Renal cortex interstitium (tissue), 11 donors: Measurements from ENCODE around the gene UVSSA. TPM values are rescaled to one million over a fixed set of nuclear protein-coding genes. Genes with fewer than 3 reads are reported as not detected.
"Not testable (repeated sequence)": the region's sequence is repeated elsewhere in the genome, so short reads cannot be mapped to it uniquely, and the experiment has no call there.

ENCODE experiments used
- DNase-seq, 11 donors: peaks; one replicate each; pipeline ENCODE4 v3.0.0-alpha.2; 2013; ENCODE audit warnings: low read depth in 9 of 11, low spot score in 4 of 11; ENCODE audit errors: extremely low read depth in 1 of 11
- polyA plus RNA-seq, 3 donors: library from polyadenylated mRNA; unstranded; fragments of 120-200 nt; gene quantifications; one replicate each; pipeline ENCODE4 v1.2.1, GENCODE V29; 2013; ENCODE audit not compliant: insufficient read length in 3 of 3

Gene UVSSA
- polyA plus RNA-seq, 3 donors: 8.4 to 36.6 (median 9.2) TPM

DNA sequence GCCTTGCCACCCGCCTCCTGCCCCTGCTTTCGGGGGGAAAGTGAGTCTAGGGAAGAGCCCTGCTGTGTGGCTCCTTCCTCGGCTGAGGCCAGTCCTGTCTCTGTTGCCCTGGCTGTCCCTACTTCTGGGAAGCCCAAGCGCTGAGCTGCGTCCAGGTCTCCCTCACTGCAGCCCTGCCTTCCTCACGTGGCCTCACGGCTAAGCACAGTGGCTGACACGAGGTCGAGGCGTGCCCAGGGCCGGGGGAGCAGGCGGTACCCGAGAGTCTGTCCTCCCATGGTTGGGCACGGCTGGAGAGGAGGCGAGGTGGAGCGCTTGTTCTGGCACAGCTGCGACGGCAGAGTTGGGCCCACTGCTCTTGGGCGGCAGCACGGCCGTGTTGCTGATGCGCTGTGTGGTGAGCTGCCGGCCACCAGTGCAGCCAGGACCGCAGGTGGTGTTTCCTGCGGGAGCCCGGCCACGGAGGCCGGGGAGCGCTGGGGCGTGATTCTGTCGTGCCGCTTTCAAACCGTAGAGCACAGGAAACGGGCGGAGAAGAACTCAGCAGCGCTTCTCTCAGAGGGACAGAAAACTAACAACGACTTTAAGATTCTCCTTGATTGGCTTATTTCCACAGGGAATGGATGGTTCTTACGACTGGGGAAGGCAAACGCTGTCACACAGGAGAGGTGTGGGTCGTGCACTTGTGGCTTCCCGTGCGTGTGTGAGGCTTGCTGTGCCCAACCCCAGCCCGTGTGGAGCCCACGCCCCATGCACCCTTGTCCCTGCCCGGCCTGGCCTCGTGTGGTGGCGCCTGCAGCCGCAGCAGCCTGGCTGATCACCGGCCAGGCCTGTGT, 36.0 kb upstream of the UVSSA start:
- no peak for DNase-seq

DNA sequence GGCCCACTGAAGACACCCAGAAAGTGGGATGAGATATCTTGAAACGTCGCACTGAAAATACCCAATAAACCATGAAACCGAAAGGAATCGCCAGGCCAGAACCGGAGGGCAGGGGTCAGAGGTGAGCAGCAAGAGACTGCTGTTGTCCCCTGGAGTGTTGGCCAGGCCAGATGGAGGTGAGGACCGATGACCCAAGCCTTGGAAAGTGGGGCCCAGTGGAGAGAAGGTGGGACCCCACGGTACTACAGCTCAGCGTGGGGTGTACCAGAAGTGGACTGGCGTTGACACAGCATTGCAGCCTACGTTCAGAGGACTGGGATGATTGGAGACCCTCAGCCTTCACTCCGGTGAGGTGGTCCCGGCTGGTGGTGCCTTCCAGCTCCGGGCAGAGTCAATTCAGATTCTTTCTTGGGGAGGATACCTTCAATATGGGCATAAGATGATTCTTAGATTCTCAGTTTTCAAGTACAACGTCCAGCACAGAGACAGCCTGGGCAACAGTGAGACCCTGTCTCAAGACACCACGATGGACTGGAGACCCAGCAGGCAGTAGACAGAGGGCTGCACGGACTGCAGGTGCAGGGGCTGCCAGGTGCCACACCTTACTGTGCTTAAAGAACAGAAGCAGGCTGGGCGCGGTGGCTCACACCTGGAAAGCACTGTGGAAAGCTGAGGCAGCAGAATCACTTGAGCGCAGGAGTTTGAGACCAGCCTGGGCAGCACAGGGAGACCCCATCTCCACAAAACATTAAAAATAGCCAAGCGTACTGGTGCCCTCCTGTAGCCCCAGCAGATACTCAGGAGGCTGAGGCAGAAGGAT, 34.0 kb upstream of the UVSSA start:
- no peak for DNase-seq

DNA sequence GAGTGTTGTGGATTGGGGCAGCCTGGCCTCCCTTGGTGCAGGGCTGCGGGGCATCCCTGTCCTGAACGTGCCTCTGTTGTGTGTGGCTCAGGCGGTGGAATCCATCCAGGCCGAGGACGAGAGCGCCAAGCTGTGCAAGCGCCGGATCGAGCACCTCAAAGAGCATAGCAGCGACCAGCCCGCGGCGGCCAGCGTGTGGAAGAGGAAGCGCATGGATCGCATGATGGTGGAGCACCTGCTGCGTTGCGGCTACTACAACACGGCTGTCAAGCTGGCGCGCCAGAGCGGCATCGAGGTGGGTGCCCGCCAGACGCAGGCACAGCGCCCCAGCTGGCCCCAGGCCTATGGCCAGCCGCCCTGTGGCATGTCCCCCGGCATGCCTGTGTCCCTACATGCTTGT, 31.7 kb upstream of the UVSSA start:
- no peak for DNase-seq

DNA sequence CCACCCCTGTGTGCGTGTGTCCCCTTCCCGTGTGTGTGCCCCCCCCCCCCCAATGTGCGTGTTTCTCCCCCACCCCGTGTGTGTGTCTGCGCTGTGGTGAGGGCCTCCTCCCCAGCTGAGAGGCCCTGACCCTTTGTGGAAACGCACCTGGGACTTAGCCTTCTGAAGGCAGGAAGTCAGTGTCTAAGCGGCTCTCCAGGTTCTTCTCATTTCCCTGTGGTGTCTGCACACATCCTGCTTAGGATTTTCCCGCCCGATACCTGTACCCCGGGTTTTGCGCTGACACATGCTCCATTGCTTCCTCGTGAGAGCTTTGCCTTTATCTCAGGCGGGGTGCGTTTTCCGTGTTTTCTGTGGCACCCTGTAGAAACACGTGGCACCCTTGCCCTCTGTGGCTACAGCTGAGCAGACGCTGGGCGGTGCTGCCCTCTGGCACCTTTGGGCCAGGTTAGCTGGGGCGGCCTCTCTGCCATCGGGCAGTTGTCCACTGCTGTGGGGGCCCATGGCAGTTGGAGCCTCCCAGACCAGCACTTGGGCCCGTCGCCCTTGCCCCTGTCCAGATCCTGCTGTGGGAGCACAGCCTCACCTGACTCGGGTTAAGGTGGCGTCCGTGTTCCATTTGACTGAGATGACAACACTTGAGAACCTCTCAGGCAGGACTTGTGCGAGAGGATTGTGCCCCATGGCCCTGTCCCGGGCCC, 31.0 kb upstream of the UVSSA start:
- no peak for DNase-seq

DNA sequence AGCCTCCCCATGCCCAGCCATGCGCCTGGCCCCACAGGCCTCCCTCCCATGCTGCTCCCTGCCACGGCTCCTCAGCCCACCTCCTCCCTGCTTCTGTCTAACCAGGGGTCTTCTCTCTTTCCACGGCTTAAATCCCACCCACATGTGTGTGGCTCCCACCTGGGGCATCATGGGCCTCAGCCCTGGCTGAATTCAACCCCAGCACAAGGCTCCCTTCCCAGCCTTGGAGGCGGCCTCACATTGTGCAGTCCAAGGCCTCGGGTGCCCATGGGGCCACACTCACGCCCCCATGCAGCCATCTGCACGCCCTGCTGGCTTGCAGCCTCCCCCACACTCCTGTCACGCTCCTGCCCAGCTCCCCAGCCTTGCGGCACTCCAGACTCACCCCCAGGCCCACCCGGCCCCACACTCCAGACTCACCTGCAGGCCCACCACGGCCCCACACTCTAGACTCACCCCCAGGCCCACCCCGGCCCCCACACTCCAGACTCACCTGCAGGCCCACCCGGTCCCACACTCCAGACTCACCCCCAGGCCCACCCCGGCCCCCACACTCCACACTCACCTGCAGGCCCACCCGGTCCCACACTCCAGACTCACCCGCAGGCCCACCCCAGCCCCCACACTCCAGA, 30.4 kb upstream of the UVSSA start:
- DNase-seq: no peak

DNA sequence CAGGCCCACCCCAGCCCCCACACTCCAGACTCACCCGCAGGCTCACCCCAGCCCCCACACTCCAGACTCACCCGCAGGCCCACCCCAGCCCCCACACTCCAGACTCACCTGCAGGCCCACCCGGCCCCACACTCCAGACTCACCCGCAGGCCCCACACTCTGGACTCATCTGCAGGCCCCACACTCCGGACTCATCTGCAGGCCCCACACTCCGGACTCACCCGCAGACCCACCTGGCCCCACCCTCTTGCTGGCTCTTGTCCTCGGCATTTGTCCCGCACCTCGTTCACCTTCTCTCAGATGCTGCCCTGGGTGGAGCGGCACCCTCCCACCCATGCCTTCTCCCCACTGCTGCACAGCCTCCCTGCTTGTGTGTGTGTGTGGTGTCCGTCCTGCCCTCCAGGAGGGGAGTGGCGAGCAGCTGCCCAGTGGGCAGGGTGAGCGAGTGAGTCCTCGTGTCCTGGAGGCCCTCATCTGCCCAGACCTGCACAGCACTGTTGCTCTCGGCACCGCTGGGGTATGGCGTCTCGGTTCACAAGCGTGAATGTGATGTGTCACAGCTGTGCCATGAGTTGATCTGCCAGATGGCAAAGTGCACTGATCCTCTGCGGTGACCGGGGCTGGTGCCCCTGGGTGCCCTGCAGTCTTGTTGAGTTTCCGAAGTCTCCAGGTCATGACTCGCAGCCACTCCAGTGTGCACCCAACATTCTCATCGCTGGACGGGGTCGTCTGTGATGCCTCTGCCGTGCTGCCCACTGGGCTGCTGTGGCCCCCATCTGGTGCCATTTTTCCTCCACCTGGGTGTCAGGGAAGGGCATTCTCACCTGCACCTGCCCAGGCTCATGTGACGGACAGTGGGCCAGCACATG, 29.6 kb upstream of the UVSSA start:
- no peak for DNase-seq

DNA sequence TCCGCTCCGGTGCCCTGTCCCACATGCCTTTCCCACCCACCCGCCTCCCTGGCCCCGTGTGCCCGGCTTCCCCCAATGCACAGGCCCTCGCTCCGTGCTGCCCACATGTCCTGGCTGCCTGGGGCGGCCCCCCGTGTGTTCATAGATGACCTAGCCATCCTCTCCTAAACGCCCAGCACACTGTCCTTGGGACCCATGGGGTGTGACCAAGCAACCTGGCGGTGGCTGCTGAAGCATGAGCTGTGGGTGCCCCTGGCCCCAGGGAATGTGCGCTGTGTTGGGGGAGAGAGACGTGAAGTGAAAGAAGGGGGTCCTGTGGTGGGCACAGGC, 29.0 kb upstream of the UVSSA start:
- no peak for DNase-seq

DNA sequence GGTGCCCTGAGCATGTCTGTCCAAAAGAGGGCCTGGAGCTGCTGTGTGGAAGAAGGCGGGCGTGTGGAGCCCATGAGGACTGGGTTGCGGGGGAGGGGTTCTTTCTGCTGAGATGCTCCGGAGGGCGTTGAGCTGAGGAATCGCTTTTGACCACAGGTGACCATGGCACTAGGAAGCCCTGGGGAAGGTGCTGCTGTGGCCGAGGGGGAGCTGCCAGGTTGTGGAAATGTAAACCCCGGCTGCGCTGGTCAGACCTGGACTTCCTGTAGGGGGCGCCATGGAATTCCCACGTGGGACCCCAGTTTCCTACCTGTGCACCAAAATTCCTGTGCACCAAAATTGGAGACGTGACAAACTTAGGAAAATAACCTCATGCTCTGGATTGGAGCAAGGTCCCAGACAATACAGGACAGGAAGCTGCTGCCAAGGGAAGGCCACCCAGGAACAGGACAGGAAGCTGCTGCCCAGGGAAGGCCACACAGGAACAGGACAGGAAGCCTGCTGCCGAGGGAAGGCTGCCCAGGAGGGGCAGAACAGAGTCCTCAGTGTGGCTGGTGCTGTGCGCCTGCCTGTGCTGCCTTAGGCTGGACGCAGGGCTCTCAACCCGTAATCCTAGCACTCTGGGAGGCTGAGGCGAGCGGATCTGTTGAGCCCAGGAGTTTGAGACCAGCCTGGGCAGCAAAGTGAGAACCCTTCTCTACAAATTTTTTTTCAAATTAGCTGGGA, 28.4 kb upstream of the UVSSA start:
- no peak for DNase-seq

DNA sequence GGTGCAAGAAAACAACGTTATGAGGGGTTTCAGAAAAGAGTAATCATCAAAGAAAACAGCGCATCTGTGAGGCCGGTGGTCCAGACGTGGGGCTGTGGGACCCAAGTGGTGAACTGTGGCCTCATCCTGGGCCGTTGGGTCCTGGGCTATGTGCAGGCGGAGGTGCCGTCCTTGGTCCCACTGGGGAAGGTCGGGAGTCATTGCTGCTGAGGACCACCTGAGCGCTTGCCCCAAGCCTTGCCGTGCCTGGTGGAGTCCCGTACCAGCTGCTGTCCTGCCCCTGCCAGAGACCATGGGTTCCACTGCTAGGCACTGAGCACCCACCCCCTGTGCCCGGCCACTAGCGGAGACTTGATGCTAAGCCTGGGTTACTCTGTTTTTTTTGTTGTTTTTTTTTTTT, 25.5 kb upstream of the UVSSA start:
- DNase-seq: no peak

DNA sequence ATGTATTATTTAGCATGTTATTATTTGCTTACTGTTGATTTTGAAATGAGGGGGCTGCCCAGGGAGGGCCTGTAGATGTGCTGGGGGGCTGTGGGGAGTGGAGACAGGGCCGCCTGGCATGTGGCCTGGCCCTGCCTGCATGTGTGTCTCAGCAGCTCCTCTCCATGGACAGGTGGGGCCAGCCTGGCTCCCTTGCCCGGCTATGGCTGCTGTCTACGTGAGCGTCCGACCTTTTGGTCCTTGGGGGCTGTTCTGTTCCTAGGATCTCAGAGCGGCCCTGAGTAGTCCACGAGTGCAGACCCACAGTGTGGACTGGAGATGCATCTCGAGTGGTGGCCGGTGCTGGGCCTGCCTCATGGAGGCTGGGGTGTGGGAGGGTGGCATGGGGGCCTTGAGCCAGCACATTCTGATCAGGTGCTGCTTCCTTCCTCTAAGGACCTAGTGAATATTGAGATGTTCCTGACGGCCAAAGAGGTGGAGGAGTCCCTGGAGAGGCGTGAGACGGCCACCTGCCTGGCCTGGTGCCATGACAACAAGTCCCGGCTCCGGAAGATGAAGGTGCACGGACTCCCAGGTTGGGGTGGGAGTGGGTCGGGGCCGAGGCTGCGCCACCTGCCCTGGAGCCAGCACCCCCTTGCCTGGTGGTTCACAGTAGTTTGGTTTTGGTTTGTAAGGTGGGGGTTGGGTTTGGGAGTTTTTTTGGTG, 24.9 kb upstream of the UVSSA start:
- DNase-seq: no peak

DNA sequence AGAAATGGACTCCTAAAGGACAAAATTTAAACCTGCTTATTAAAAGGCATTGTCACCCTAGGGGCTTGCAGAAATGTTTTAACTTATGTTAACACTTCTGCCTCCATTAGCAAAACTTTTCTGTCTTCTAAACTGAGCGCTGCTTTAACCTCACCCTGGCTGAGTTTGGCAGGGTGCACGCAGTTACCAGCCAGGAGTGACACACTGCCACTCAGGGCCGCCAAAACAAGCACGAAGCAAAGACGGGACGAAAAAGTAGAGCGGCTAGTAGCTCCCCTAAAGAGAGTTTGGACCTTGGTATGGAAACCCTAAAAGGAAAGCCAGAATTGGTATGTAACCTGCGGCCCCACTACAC, 23.8 kb upstream of the UVSSA start:
- no peak for DNase-seq

DNA sequence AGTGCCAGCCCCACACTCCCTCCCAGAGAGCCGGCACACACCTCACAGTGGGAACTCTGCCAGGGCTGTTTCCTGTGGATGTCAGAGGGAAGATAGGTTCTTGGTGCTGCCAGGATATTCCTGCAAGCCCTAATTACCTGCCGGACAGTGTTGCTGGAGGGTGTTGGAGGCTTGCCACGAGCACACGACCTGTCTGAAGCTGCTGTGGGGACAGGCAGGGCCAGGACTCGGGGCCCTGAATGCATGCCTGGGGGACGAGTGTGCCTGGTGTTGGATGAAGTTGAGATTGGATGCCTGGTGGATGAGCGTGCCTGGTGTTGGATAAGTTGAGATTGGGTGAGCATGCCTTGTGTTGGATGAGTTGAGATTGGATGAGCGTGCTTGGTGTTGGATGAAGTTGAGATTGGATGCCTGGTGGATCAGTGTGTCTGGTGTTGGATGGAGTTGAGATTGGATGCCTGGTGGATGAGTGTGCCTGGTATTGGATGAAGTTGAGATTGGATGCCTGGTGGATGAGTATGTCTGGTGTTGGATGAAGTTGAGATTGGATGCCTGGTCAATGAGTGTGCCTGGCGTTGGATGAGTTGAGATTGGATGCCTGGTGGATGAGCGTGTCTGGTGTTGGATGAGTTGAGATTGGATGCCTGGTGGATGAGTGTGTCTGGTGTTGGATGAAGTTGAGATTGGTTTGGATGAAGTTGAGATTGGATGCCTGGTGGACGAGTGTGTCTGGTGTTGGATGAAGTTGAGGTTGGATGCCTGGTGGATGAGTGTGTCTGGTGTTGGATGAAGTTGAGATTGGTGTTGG, 23.2 kb upstream of the UVSSA start:
- no peak for DNase-seq

DNA sequence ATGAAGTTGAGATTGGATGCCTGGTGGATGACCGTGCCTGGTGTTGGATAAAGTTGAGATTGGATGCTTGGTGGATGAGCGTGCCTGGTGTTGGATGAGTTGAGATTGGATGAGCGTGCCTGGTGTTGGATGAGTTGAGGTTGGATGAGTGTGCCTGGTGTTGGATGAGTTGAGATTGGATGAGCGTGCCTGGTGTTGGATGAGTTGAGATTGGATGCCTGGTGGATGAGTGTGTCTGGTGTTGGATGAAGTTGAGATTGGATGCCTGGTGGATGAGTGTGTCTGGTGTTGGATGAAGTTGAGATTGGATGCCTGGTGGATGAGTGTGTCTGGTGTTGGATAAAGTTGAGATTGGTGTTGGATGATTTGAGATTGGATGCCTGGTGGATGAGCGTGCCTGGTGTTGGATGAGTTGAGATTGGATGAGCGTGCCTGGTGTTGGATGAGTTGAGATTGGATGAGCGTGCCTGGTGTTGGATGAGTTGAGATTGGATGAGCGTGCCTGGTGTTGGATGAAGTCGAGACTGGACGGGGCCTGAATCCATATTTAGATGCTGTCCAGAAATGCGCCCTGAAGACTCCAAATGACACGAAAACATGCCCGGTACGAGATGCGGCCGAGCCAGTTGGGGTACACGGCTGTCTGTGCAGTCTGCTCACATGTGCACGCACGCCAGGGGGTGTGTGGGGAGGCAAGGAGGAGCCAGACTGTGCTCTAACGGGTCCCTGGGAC, 22.4 kb upstream of the UVSSA start:
- not testable (repeated sequence) for DNase-seq

DNA sequence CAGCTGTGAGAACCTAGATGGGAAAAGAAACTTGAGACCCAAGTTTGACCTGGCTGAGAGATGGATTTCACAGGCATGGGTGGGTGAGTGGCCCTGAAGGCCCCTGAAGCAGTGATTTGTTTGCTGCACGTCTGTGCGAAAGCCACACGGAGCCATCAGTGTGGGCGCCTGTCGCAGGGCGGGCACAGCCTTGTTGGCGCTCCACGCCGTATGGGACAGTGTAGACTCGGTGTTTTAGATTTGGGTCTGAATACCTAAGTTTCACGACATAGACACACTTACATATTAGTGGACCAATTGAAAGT, 21.9 kb upstream of the UVSSA start:
- DNase-seq: no peak

DNA sequence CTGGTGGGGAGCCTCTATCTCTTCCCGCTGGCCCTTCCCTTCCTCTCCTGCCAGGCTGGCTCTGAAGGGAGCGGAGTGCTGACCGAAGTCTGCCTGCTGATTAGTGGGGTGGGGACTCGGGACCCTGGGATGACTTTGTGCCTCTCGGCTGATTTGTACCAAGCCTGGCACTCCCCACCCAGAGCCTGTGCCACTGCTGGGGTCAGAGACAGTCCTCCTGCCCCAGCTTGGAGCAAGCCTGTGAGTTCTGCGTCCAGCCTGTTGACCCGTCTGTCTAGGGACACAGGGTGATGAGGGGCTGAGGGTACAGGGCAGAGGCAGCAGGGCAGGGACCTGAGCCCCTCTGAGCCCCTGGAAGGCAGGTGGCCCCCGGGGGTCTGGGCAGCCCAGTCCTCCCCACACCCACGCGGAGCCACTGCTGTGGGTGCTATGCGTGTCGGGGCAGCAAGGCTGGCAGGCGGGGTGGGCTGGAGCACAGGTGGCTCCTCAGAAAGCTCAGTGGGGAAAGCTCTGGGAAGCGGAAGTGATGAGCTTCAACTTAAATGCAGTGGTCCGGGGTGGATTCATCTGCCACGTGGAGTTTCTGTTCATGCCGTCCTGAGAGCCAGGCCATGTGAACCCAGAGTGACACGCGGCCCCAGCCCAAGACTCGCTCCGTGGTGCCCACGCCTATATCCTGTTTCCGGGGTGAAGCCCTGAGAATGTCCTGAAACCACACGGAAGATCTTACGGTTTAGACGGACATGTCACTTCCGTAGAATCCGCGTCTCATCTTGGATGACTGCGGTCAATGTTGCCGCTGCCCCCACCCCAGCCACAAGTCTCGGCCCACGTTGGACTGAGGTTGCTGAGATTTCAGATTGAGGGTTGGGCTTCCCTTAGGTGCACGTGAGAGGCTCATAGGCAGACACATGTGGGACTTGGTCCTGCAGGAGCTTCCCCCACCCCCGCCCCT, 21.1 kb upstream of the UVSSA start:
- DNase-seq: no peak
